IMR-90 (cell line): ENCODE results near the gene EFCAB8. TPM values are rescaled to one million over a fixed set of nuclear protein-coding genes. Genes with fewer than 3 reads are reported as not detected.

Source experiments
- ATAC-seq: fragments of 200-7000 bp; cut with Tn5 transposase; 2 replicates; pipeline ENCODE4 v1.9.1; 2020; ENCODE audit warnings: low read depth, mild to moderate bottlenecking, moderate library complexity
- BruUV-seq: library from RNA; stranded (reverse); fragments of 400-500 nt; replicated peaks from 2 replicates; lab custom pipeline; 2021; lab: Mats Ljungman, UMichigan
- CTCF ChIA-PET: fragments of 300-600 bp; formaldehyde crosslinking; extraction: SDS; loops from one replicate; lab custom pipeline; 2021; ENCODE audit warnings: antibody characterized with exemption; lab: Yijun Ruan, JAX
- POLR2A ChIA-PET: fragments of 300-600 bp; sonication (Branson Sonifier 250); formaldehyde crosslinking; loops from one replicate; lab custom pipeline; 2022; ENCODE audit warnings: antibody characterized with exemption; ENCODE audit not compliant: unreplicated experiment; lab: Charles Lee
- DNase-seq: peaks from one replicate; pipeline ENCODE4 v3.0.0; 2013
- H2AFZ ChIP-seq: replicated peaks from 2 replicates; pipeline ENCODE3; 2013; ENCODE audit warnings: low read length, mild to moderate bottlenecking; ENCODE audit not compliant: poor library complexity
- H2AK5ac ChIP-seq: 2 replicates; pipeline ENCODE4 v1.6.1; 2013; ENCODE audit warnings: low read depth, low read length, inconsistent platforms
- H2AK9ac ChIP-seq: replicated peaks from 2 replicates; pipeline ENCODE3; 2013; ENCODE audit warnings: mild to moderate bottlenecking, low read depth, low read length, moderate library complexity; ENCODE audit not compliant: poor library complexity
- H2BK120ac ChIP-seq: 2 replicates; pipeline ENCODE4 v1.6.1; 2013; ENCODE audit warnings: low read depth, low read length, inconsistent platforms
- H2BK15ac ChIP-seq: 3 replicates; pipeline ENCODE4 v1.6.1; 2013; ENCODE audit warnings: low read depth, low read length, inconsistent platforms
- H2BK20ac ChIP-seq: 2 replicates; pipeline ENCODE4 v1.6.1; 2013; ENCODE audit warnings: low read depth, mild to moderate bottlenecking, inconsistent platforms, low read length, moderate library complexity
- H2BK5ac ChIP-seq: 2 replicates; pipeline ENCODE4 v1.6.1; 2013; ENCODE audit warnings: mild to moderate bottlenecking, low read depth, low read length, inconsistent platforms; ENCODE audit not compliant: poor library complexity, severe bottlenecking
- H3K14ac ChIP-seq: replicated peaks from 2 replicates; pipeline ENCODE4 v1.6.1; 2013; ENCODE audit warnings: low read depth, low read length, inconsistent platforms
- H3K18ac ChIP-seq: 2 replicates; pipeline ENCODE4 v1.6.1; 2013; ENCODE audit warnings: low read depth, low read length, control low read depth
- H3K23ac ChIP-seq: 2 replicates; pipeline ENCODE4 v1.6.1; 2013; ENCODE audit warnings: low read depth, low read length, inconsistent platforms
- H3K27ac ChIP-seq: 2 replicates; pipeline ENCODE4 v1.5.1; 2013; ENCODE audit warnings: mild to moderate bottlenecking, control low read depth, low read length; ENCODE audit not compliant: insufficient read depth
- H3K27me3 ChIP-seq: 2 replicates; pipeline ENCODE4 v1.6.1; 2013; ENCODE audit warnings: low read length; ENCODE audit not compliant: control insufficient read depth, insufficient read depth
- H3K36me3 ChIP-seq: 2 replicates; pipeline ENCODE4 v1.6.1; 2013; ENCODE audit warnings: low read length, mixed read lengths; ENCODE audit not compliant: control insufficient read depth, insufficient read depth
- H3K4ac ChIP-seq: 2 replicates; pipeline ENCODE4 v1.6.1; 2013; ENCODE audit warnings: low read depth, low read length, inconsistent platforms
- H3K4me1 ChIP-seq: 2 replicates; pipeline ENCODE4 v1.6.1; 2013; ENCODE audit warnings: low read length, mixed read lengths; ENCODE audit not compliant: control insufficient read depth, insufficient read depth
- H3K4me2 ChIP-seq: 2 replicates; pipeline ENCODE4 v1.6.1; 2013; ENCODE audit warnings: low read depth, mild to moderate bottlenecking, control low read depth, low read length, moderate library complexity
- H3K4me3 ChIP-seq: 2 replicates; pipeline ENCODE4 v1.5.1; 2013; ENCODE audit warnings: low read depth, mild to moderate bottlenecking, control low read depth, low read length, moderate library complexity; ENCODE audit not compliant: insufficient read depth
- H3K56ac ChIP-seq: 2 replicates; pipeline ENCODE4 v1.6.1; 2013; ENCODE audit warnings: low read length, inconsistent platforms; ENCODE audit not compliant: insufficient read depth; ENCODE audit errors: extremely low read depth
- H3K79me1 ChIP-seq, 2 experiments: 2 replicates each; pipeline ENCODE4 v1.6.1; 2013; ENCODE audit warnings: low read length in 2 of 2, inconsistent platforms in 1 of 2, low read depth in 1 of 2
- H3K9ac ChIP-seq: 2 replicates; pipeline ENCODE4 v1.6.1; 2013; ENCODE audit warnings: low read depth, low read length, control low read depth
- H3K9me1 ChIP-seq: 2 replicates; pipeline ENCODE4 v1.6.1; 2013; ENCODE audit warnings: low read length, inconsistent platforms; ENCODE audit not compliant: insufficient read depth
- H3K9me3 ChIP-seq: 2 replicates; pipeline ENCODE4 v1.6.1; 2013; ENCODE audit warnings: low read length; ENCODE audit not compliant: control insufficient read depth, insufficient read depth
- H4K20me1 ChIP-seq: 2 replicates; pipeline ENCODE4 v1.6.1; 2013; ENCODE audit warnings: low read length, inconsistent platforms; ENCODE audit not compliant: insufficient read depth
- H4K5ac ChIP-seq: 2 replicates; pipeline ENCODE4 v1.6.1; 2013; ENCODE audit warnings: mild to moderate bottlenecking, low read depth, low read length, control low read depth
- H4K8ac ChIP-seq, 2 experiments: 2 replicates each; pipeline ENCODE4 v1.6.1; 2013; ENCODE audit warnings: low read depth in 2 of 2, low read length in 2 of 2, control low read depth in 1 of 2, inconsistent platforms in 1 of 2
- H4K91ac ChIP-seq: 2 replicates; pipeline ENCODE4 v1.6.1; 2013; ENCODE audit warnings: low read depth, low read length, inconsistent platforms; ENCODE audit not compliant: insufficient read depth
- SMC3 ChIP-seq: fragments of 150-350 bp; IDR thresholded peaks from 2 replicates; pipeline ENCODE4 v1.6.1; 2016; ENCODE audit warnings: low read depth, mild to moderate bottlenecking, antibody characterized with exemption, low read length, moderate library complexity
- WGBS, 2 experiments: methylation state at CpG; one replicate each; pipeline versions ENCODE4 v1.1.5 to v1.1.7; 2013; ENCODE audit warnings: missing lambda C conversion rate in 2 of 2; ENCODE audit not compliant: insufficient read length in 1 of 2; ENCODE audit errors: extremely low coverage in 2 of 2; 5-methylcytosine and 5-hydroxymethylcytosine counted together
- dilution Hi-C: fragments of 300-500 bp; cut with HindIII; formaldehyde crosslinking; loops from one replicate; pipeline ENCODE4 v1.14.3; 2018; ENCODE audit warnings: low sequenced_read_pairs; ENCODE audit not compliant: unreplicated experiment
- in situ Hi-C: fragments of 300-500 bp; cut with MboI; formaldehyde crosslinking; loops from 3 replicates; pipeline ENCODE4 v1.14.3; 2019; ENCODE audit warnings: low sequenced_read_pairs, inconsistent platforms, mixed read lengths
- intact Hi-C: fragments of 100-400 bp; cut with micrococcal nuclease; formaldehyde crosslinking; loops from 2 replicates; pipeline ENCODE4 v1.10.0; 2022
- polyA plus RNA-seq, 3 experiments: library from polyadenylated mRNA; depleted of rRNA; stranded (reverse); fragments of >200 nt; gene quantifications; 2 replicates each; pipeline ENCODE4 v1.2.3, GENCODE V29; 2012; ENCODE audit warnings: low replicate concordance in 1 of 3
- total RNA-seq: library from RNA; depleted of rRNA; stranded (reverse); fragments of >200 nt; gene quantifications from 2 replicates; pipeline ENCODE4 v1.2.3, GENCODE V29; 2012

The EFCAB8 gene
- total and polyA plus RNA-seq, 2 of the 4 experiments (the other 2 are of a cell fraction), result not detected

- no peak overlapping the region for H3K4me3 ChIP-seq
- no peak overlapping the region for H2BK5ac ChIP-seq
- H4K5ac ChIP-seq, result no peak overlapping the region
- no peak for TF ChIP-seq SMC3
- no peaks in the 10 kb centered on the region for H3K4me1 ChIP-seq
- no peak overlapping the region for H2AK5ac ChIP-seq
- H3K9me1 ChIP-seq, result no peaks in the 10 kb centered on the region
- H3K14ac ChIP-seq, result no peak overlapping the region
- ATAC-seq (no peak), DNase-seq (no peak)
- H4K8ac ChIP-seq, result no peak overlapping the region
- H3K9ac ChIP-seq, result no peak overlapping the region
- ChIA-PET POLR2A (no interaction called here), CTCF (interaction anchor here (0.6 kb wide), 1 partner anchor 26 kb away, joined by 3 read pairs; no protein-coding TSS in a partner anchor)
- no peak overlapping the region for H3K18ac ChIP-seq
- H2AFZ ChIP-seq, result no peak overlapping the region
- H2BK20ac ChIP-seq, result no peak overlapping the region
- H3K56ac ChIP-seq, result no peak overlapping the region
- no peaks in the 10 kb centered on the region for H3K79me1 ChIP-seq
- H3K36me3 ChIP-seq, result no peaks in the 10 kb centered on the region
- no peaks in the 10 kb centered on the region; the same call in none of the 2 replicates for H3K27me3 ChIP-seq
- H3K4ac ChIP-seq, result no peak overlapping the region
- H2BK15ac ChIP-seq, result no peak overlapping the region
- dilution Hi-C loops (no loop called here), intact Hi-C loops (no loop called here), in situ Hi-C loops (no loop called here)
- H3K4me2 ChIP-seq, result no peak overlapping the region
- H3K27ac ChIP-seq, result no peak overlapping the region
- H4K20me1 ChIP-seq, result no peaks in the 10 kb centered on the region
- 75% methylated on average over 2 of the region's 7 CpGs; no CpG with 5 or more reads in 1 of the 2 experiments for WGBS, 2 experiments
- no peak overlapping the region for H2AK9ac ChIP-seq
- no peak overlapping the region for H2BK120ac ChIP-seq
- H4K91ac ChIP-seq, result no peak overlapping the region
- no peak overlapping the region for H3K23ac ChIP-seq
- BruUV-seq, result no TSS peak
- no peaks in the 10 kb centered on the region for H3K9me3 ChIP-seq
Measured at GRCh38 chr20:33002087-33002808, 143.5 kb downstream of the EFCAB8 start.
